SK-N-SH treated with all-trans-retinoic acid at 6 μM for 48 hours (cell line): ENCODE results near the gene SAFB2.

Source experiments
- ATAC-seq: fragments of 200-7000 bp; cut with Tn5 transposase; 3 replicates; pipeline ENCODE4 v1.9.1; 2020; ENCODE audit warnings: mild to moderate bottlenecking, moderate library complexity
- ARNTL ChIP-seq: fragments of 450-650 bp; formaldehyde crosslinking; IDR thresholded peaks from 2 replicates; pipeline ENCODE4 v1.5.0; 2020; ENCODE audit warnings: low read depth, mild to moderate bottlenecking, moderate library complexity, borderline replicate concordance
- BACH2 ChIP-seq: fragments of 250-450 bp; sonication (Bioruptor Pico); IDR thresholded peaks from 2 replicates; pipeline ENCODE4 v1.9.0; 2021; ENCODE audit warnings: mild to moderate bottlenecking, borderline replicate concordance
- CREB5 ChIP-seq: fragments of 250-450 bp; sonication (Bioruptor Pico); IDR thresholded peaks from 2 replicates; pipeline ENCODE4 v1.5.1; 2020; ENCODE audit warnings: low read depth, mild to moderate bottlenecking, moderate library complexity
- CSDC2 ChIP-seq: fragments of 250-450 bp; sonication (Bioruptor Pico); IDR thresholded peaks from 2 replicates; pipeline ENCODE4 v1.5.0; 2020; ENCODE audit warnings: mild to moderate bottlenecking, moderate library complexity
- ESRRG ChIP-seq: fragments of 250-450 bp; sonication (Bioruptor Pico); IDR thresholded peaks from 2 replicates; pipeline ENCODE4 v1.6.1; 2021; ENCODE audit warnings: mild to moderate bottlenecking
- ISL1 ChIP-seq: fragments of 250-450 bp; sonication (Bioruptor Pico); IDR thresholded peaks from 2 replicates; pipeline ENCODE4 v2.1.2; 2022; ENCODE audit warnings: mild to moderate bottlenecking, moderate library complexity
- OSR1 ChIP-seq: fragments of 250-450 bp; sonication (Bioruptor Pico); IDR thresholded peaks from 2 replicates; pipeline ENCODE4 v1.8.0; 2022; ENCODE audit warnings: moderate library complexity, mild to moderate bottlenecking, inconsistent platforms
- PATZ1 ChIP-seq: fragments of 250-450 bp; sonication (Bioruptor Pico); IDR thresholded peaks from 2 replicates; pipeline ENCODE4 v1.8.0; 2020; ENCODE audit warnings: mild to moderate bottlenecking, moderate library complexity, borderline replicate concordance
- PPARA ChIP-seq: fragments of 250-450 bp; sonication (Bioruptor Pico); IDR thresholded peaks from 2 replicates; pipeline ENCODE4 v1.5.0; 2020; ENCODE audit warnings: mild to moderate bottlenecking, borderline replicate concordance
- RARB ChIP-seq: fragments of 250-450 bp; sonication (Bioruptor Pico); IDR thresholded peaks from 2 replicates; pipeline ENCODE4 v1.8.0; 2021; ENCODE audit warnings: mild to moderate bottlenecking, moderate library complexity
- SNAI2 ChIP-seq: fragments of 250-450 bp; sonication (Bioruptor Pico); IDR thresholded peaks from 2 replicates; pipeline ENCODE4 v1.5.0; 2020; ENCODE audit warnings: mild to moderate bottlenecking, moderate library complexity
- TCF4 ChIP-seq: fragments of 250-450 bp; sonication (Bioruptor Pico); IDR thresholded peaks from 2 replicates; pipeline ENCODE4 v1.8.0; 2021; ENCODE audit warnings: mild to moderate bottlenecking, moderate library complexity, borderline replicate concordance
- TOX ChIP-seq: fragments of 250-450 bp; sonication (Bioruptor Pico); IDR thresholded peaks from 2 replicates; pipeline ENCODE4 v1.8.0; 2021; ENCODE audit warnings: mild to moderate bottlenecking, moderate library complexity, borderline replicate concordance
- ZC3H10 ChIP-seq: fragments of 250-450 bp; sonication (Bioruptor Pico); IDR thresholded peaks from 2 replicates; pipeline ENCODE4 v1.5.1; 2021; ENCODE audit warnings: mild to moderate bottlenecking, moderate library complexity
- ZFP3 ChIP-seq: fragments of 250-450 bp; sonication (Bioruptor Pico); IDR thresholded peaks from 2 replicates; pipeline ENCODE4 v1.5.0; 2020; ENCODE audit warnings: mild to moderate bottlenecking, moderate library complexity
- ZFP30 ChIP-seq: fragments of 450-650 bp; formaldehyde crosslinking; IDR thresholded peaks from 2 replicates; pipeline ENCODE4 v1.5.0; 2022; ENCODE audit warnings: mild to moderate bottlenecking, moderate library complexity
- ZNF8 ChIP-seq: fragments of 450-650 bp; formaldehyde crosslinking; IDR thresholded peaks from 2 replicates; pipeline ENCODE4 v1.5.0; 2020; ENCODE audit warnings: mild to moderate bottlenecking, moderate library complexity
- TF ChIP-seq, protein P1 (sequence below): fragments of 250-450 bp; sonication (Bioruptor Pico); IDR thresholded peaks from 2 replicates; pipeline ENCODE4 v1.5.0; 2020; ENCODE audit warnings: mild to moderate bottlenecking, moderate library complexity
- TF ChIP-seq, protein P2 (sequence below): fragments of 250-450 bp; sonication (Bioruptor Pico); IDR thresholded peaks from 2 replicates; pipeline ENCODE4 v1.5.1; 2021; ENCODE audit warnings: mild to moderate bottlenecking, moderate library complexity

The SAFB2 gene

DNA sequence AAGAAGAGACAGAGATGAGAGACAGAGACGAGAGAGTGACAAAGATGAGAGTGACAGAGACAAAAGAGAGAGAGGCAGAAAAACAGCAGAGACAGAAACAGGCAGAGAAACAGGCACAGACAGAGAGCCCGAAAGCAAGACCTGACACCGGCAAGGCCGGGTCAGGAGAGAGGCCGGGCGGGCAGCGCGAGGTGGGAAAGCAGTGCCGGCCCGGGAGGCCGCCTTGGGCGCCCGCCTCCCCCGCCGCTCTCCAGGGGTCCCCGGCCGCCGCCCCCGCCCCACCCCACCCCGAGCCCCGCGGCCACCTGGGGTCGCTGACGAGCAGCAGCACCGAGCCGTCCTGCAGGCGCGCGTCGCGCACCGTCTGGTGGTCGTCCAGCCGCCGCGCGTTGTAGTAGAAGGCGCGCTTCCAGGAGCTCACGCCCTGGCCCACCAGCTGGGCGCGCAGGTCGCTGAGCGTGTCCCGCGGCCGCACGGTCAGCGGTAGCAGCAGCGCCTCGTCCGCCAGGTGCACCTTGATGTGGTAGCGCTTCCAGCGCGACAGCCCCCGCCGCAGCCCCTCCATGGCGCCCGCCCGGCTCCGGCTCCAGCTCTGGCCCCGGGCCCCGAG lies 55.1 kb downstream of the SAFB2 start, which contains the start of gene TINCR:
Gene TINCR, minus strand, starts transcription at position 594 of the 610 bp plus-strand sequence.
- TF ChIP-seq TCF4 (CRISPR knock-in tag) (no peak), BACH2 (CRISPR knock-in tag) (no peak), SNAI2 (CRISPR knock-in tag) (no peak), ZFP30 (no peak), ZNF8 (no peak)
- ATAC-seq, result no peak

- no peak for TF ChIP-seq ZFP3
- TF ChIP-seq TOX, result no peak
- TF ChIP-seq, protein P1, sequence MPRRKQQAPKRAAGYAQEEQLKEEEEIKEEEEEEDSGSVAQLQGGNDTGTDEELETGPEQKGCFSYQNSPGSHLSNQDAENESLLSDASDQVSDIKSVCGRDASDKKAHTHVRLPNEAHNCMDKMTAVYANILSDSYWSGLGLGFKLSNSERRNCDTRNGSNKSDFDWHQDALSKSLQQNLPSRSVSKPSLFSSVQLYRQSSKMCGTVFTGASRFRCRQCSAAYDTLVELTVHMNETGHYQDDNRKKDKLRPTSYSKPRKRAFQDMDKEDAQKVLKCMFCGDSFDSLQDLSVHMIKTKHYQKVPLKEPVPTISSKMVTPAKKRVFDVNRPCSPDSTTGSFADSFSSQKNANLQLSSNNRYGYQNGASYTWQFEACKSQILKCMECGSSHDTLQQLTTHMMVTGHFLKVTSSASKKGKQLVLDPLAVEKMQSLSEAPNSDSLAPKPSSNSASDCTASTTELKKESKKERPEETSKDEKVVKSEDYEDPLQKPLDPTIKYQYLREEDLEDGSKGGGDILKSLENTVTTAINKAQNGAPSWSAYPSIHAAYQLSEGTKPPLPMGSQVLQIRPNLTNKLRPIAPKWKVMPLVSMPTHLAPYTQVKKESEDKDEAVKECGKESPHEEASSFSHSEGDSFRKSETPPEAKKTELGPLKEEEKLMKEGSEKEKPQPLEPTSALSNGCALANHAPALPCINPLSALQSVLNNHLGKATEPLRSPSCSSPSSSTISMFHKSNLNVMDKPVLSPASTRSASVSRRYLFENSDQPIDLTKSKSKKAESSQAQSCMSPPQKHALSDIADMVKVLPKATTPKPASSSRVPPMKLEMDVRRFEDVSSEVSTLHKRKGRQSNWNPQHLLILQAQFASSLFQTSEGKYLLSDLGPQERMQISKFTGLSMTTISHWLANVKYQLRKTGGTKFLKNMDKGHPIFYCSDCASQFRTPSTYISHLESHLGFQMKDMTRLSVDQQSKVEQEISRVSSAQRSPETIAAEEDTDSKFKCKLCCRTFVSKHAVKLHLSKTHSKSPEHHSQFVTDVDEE (CRISPR knock-in tag), result no peak
- TF ChIP-seq, protein P2, sequence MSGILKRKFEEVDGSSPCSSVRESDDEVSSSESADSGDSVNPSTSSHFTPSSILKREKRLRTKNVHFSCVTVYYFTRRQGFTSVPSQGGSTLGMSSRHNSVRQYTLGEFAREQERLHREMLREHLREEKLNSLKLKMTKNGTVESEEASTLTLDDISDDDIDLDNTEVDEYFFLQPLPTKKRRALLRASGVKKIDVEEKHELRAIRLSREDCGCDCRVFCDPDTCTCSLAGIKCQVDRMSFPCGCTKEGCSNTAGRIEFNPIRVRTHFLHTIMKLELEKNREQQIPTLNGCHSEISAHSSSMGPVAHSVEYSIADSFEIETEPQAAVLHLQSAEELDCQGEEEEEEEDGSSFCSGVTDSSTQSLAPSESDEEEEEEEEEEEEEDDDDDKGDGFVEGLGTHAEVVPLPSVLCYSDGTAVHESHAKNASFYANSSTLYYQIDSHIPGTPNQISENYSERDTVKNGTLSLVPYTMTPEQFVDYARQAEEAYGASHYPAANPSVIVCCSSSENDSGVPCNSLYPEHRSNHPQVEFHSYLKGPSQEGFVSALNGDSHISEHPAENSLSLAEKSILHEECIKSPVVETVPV, result no peak
- no peak for TF ChIP-seq RARB (CRISPR knock-in tag)
- TF ChIP-seq ESRRG (CRISPR knock-in tag), result no peak
- TF ChIP-seq ISL1, result no peak
- no peak for TF ChIP-seq CSDC2 (CRISPR knock-in tag)
- TF ChIP-seq ARNTL (CRISPR knock-in tag), result no peak
- TF ChIP-seq PATZ1 (CRISPR knock-in tag), result no peak
- no peak for TF ChIP-seq ZFP30
- no peak for TF ChIP-seq ZC3H10 (CRISPR knock-in tag)
- TF ChIP-seq PPARA (CRISPR knock-in tag), result no peak
- TF ChIP-seq OSR1, result no peak
- TF ChIP-seq BACH2 (CRISPR knock-in tag), result no peak
- no peak for TF ChIP-seq CREB5 (CRISPR knock-in tag)
- ATAC-seq, result no peak
These were observed 57.6 kb downstream of the SAFB2 start for GRCh38 chr19:5564930-5565329.

- peak; percentile 25 for ATAC-seq
- TF ChIP-seq ZFP3 (no peak), ESRRG (CRISPR knock-in tag) (no peak), ZFP30 (no peak), TOX (no peak), CREB5 (CRISPR knock-in tag) (no peak), RARB (CRISPR knock-in tag) (no peak), OSR1 (no peak), BACH2 (CRISPR knock-in tag) (no peak)
- TF ChIP-seq, protein P1 (CRISPR knock-in tag), result no peak
These were observed 58.5 kb downstream of the SAFB2 start for GRCh38 chr19:5563935-5564612.
